ENCODE data around the gene EMC1.

- TF ChIP-seq SMC3 (IDR thresholded peaks at IDR 0.05) = no peak
- TF ChIP-seq CHD2 (IDR thresholded peaks at IDR 0.05; ENCODE audit: low read length, partially characterized antibody) = no peak
- TF ChIP-seq, protein P1, sequence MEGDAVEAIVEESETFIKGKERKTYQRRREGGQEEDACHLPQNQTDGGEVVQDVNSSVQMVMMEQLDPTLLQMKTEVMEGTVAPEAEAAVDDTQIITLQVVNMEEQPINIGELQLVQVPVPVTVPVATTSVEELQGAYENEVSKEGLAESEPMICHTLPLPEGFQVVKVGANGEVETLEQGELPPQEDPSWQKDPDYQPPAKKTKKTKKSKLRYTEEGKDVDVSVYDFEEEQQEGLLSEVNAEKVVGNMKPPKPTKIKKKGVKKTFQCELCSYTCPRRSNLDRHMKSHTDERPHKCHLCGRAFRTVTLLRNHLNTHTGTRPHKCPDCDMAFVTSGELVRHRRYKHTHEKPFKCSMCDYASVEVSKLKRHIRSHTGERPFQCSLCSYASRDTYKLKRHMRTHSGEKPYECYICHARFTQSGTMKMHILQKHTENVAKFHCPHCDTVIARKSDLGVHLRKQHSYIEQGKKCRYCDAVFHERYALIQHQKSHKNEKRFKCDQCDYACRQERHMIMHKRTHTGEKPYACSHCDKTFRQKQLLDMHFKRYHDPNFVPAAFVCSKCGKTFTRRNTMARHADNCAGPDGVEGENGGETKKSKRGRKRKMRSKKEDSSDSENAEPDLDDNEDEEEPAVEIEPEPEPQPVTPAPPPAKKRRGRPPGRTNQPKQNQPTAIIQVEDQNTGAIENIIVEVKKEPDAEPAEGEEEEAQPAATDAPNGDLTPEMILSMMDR (IDR thresholded peaks at IDR 0.05) = no peak
- TF ChIP-seq MAZ (IDR thresholded peaks at IDR 0.05; ENCODE audit: borderline replicate concordance, low read depth, low read length) = no peak
- TF ChIP-seq KDM1A (IDR thresholded peaks at IDR 0.05; ENCODE audit: low read depth) = no peak
- TF ChIP-seq NPAS2 (CRISPR knock-in tag; IDR thresholded peaks at IDR 0.05; ENCODE audit: borderline replicate concordance) = no peak
- no peak for TF ChIP-seq POLR2A (IDR thresholded peaks at IDR 0.05; ENCODE audit: low read length)
- TF ChIP-seq, protein P2, sequence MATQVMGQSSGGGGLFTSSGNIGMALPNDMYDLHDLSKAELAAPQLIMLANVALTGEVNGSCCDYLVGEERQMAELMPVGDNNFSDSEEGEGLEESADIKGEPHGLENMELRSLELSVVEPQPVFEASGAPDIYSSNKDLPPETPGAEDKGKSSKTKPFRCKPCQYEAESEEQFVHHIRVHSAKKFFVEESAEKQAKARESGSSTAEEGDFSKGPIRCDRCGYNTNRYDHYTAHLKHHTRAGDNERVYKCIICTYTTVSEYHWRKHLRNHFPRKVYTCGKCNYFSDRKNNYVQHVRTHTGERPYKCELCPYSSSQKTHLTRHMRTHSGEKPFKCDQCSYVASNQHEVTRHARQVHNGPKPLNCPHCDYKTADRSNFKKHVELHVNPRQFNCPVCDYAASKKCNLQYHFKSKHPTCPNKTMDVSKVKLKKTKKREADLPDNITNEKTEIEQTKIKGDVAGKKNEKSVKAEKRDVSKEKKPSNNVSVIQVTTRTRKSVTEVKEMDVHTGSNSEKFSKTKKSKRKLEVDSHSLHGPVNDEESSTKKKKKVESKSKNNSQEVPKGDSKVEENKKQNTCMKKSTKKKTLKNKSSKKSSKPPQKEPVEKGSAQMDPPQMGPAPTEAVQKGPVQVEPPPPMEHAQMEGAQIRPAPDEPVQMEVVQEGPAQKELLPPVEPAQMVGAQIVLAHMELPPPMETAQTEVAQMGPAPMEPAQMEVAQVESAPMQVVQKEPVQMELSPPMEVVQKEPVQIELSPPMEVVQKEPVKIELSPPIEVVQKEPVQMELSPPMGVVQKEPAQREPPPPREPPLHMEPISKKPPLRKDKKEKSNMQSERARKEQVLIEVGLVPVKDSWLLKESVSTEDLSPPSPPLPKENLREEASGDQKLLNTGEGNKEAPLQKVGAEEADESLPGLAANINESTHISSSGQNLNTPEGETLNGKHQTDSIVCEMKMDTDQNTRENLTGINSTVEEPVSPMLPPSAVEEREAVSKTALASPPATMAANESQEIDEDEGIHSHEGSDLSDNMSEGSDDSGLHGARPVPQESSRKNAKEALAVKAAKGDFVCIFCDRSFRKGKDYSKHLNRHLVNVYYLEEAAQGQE (IDR thresholded peaks at IDR 0.05) = no peak
- no peak for TF ChIP-seq RAD21 (conservative IDR thresholded peaks at IDR 0.05 in 1 of 2, IDR thresholded peaks at IDR 0.05 in 1 of 2)
- TF ChIP-seq, protein P3, sequence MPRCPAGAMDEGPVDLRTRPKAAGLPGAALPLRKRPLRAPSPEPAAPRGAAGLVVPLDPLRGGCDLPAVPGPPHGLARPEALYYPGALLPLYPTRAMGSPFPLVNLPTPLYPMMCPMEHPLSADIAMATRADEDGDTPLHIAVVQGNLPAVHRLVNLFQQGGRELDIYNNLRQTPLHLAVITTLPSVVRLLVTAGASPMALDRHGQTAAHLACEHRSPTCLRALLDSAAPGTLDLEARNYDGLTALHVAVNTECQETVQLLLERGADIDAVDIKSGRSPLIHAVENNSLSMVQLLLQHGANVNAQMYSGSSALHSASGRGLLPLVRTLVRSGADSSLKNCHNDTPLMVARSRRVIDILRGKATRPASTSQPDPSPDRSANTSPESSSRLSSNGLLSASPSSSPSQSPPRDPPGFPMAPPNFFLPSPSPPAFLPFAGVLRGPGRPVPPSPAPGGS (IDR thresholded peaks at IDR 0.05) = no peak
- TF ChIP-seq PHF8 (IDR thresholded peaks at IDR 0.05; ENCODE audit: borderline replicate concordance, low read depth) = no peak
Observed at GRCh38 chr1:19274636-19275035, 23.3 kb upstream of the EMC1 start.

All from A549 (cell line).